K562 (cell line): ENCODE measurements around the gene LCNL1. TPM values are rescaled to one million over a fixed set of nuclear protein-coding genes. Genes with fewer than 3 reads are reported as not detected.

Experiments
- DACH1 ChIP-seq: fragments of 450-650 bp; IDR thresholded peaks from 2 replicates; pipeline ENCODE4 v1.6.1; 2018; ENCODE audit not compliant: partially characterized antibody
- ELF1 ChIP-seq: fragments of 200-800 bp; sonication (Bioruptor generic); IDR thresholded peaks from 2 replicates; pipeline ENCODE4 v1.6.1; 2016; ENCODE audit warnings: missing genetic modification characterization, missing compliant biosample characterization
- FOXM1 ChIP-seq, 2 experiments: fragments of 450-650 bp in 1 of 2; sonication (generic) in 1 of 2; formaldehyde crosslinking in 1 of 2; IDR thresholded peaks; 2 replicates each; pipeline versions ENCODE4 v1.6.1 to v1.9.0; 2017 to 2022; ENCODE audit warnings: low read depth in 2 of 2, mild to moderate bottlenecking in 2 of 2, missing genetic modification reagents in 1 of 2, moderate library complexity in 1 of 2
- HIVEP1 ChIP-seq: fragments of 250-450 bp; sonication (Bioruptor Pico); IDR thresholded peaks from 2 replicates; pipeline ENCODE4 v1.4.0; 2020; ENCODE audit warnings: mild to moderate bottlenecking
- ILK ChIP-seq: fragments of 450-650 bp; IDR thresholded peaks from 2 replicates; pipeline ENCODE4 v1.6.1; 2016; ENCODE audit warnings: missing genetic modification characterization, low read depth, mild to moderate bottlenecking, missing compliant biosample characterization, moderate library complexity, borderline replicate concordance
- JUN ChIP-seq, 2 experiments: sonication (generic) in 1 of 2; formaldehyde crosslinking in 1 of 2; IDR thresholded peaks; 2 replicates each; pipeline versions ENCODE4 v1.6.1 to v1.8.0; 2012 to 2022; ENCODE audit warnings: borderline replicate concordance in 2 of 2, mild to moderate bottlenecking in 2 of 2, improper control_type of control experiment in 1 of 2, low read depth in 1 of 2, low read length in 1 of 2, missing genetic modification reagents in 1 of 2
- NFRKB ChIP-seq: fragments of 450-650 bp; IDR thresholded peaks from 2 replicates; pipeline ENCODE4 v1.6.1; 2016; ENCODE audit warnings: low read depth
- NFYB ChIP-seq: IDR thresholded peaks from 2 replicates; pipeline ENCODE4 v1.6.1; 2011; ENCODE audit warnings: mild to moderate bottlenecking, moderate library complexity; ENCODE audit not compliant: insufficient read length; ENCODE audit errors: extremely low read depth
- PPARD ChIP-seq: fragments of 250-450 bp; sonication (Bioruptor Pico); IDR thresholded peaks from 2 replicates; pipeline ENCODE4 v1.8.0; 2022; ENCODE audit warnings: inconsistent platforms, mild to moderate bottlenecking, moderate library complexity
- SMARCC2 ChIP-seq: fragments of 450-650 bp; IDR thresholded peaks from 2 replicates; pipeline ENCODE4 v1.6.1; 2017; ENCODE audit warnings: antibody characterized with exemption, moderate library complexity, mild to moderate bottlenecking, low read depth
- SRSF3 ChIP-seq: fragments of 200-400 bp; formaldehyde crosslinking; IDR thresholded peaks from 2 replicates; pipeline ENCODE4 v1.6.1; 2016; ENCODE audit warnings: mild to moderate bottlenecking, low read length, moderate library complexity; ENCODE audit not compliant: insufficient read depth
- STAG1 ChIP-seq: sonication (generic); formaldehyde crosslinking; IDR thresholded peaks from 2 replicates; pipeline ENCODE4 v1.5.0; 2020; ENCODE audit warnings: missing genetic modification reagents, borderline replicate concordance
- ZNF584 ChIP-seq: fragments of 200-800 bp; sonication (Bioruptor generic); IDR thresholded peaks from 2 replicates; pipeline ENCODE4 v1.6.1; 2016; ENCODE audit warnings: low read depth, mild to moderate bottlenecking, missing genetic modification characterization, missing compliant biosample characterization
- polyA plus RNA-seq, 8 experiments: library from polyadenylated mRNA; depleted of rRNA in 4 of 8; stranded (reverse) in 5 of 8; unstranded in 3 of 8; fragments of >200 nt; fragmentation: Nextera tagmentation in 2 of 8; fragmentation: Illumina TruSeq in 1 of 8; extraction: Ambion mirVana in 2 of 8; extraction: Trizol in 1 of 8; gene quantifications; 2 replicates each; pipeline versions ENCODE4 v1.2.1 to v1.2.3, GENCODE V29; 2011 to 2014; ENCODE audit warnings: inconsistent platforms in 1 of 8, missing spikeins in 1 of 8
- total RNA-seq, 7 experiments: library from RNA; depleted of rRNA in 6 of 7; stranded (reverse); fragments of >200 nt in 6 of 7; fragmentation: Illumina TruSeq in 2 of 7; extraction: Trizol in 2 of 7; gene quantifications; 2 replicates each; pipeline versions ENCODE4 v1.2.1 to v1.2.3, GENCODE V29; 2011 to 2021; ENCODE audit warnings: low replicate concordance in 1 of 7
- TF ChIP-seq, protein P1 (sequence below): sonication (generic); formaldehyde crosslinking; IDR thresholded peaks from 2 replicates; pipeline ENCODE4 v1.8.0; 2023; ENCODE audit warnings: mild to moderate bottlenecking, missing genetic modification reagents
- TF ChIP-seq, protein P2 (sequence below): sonication (generic); formaldehyde crosslinking; IDR thresholded peaks from 2 replicates; pipeline ENCODE4 v1.8.0; 2023; ENCODE audit warnings: mild to moderate bottlenecking, missing genetic modification reagents
- TF ChIP-seq, protein P3 (sequence below), 2 experiments: fragments of 150-350 bp in 1 of 2; IDR thresholded peaks; 2 replicates each; pipeline ENCODE4 v1.6.1; 2012 to 2016; ENCODE audit warnings: low read depth in 2 of 2, low read length in 2 of 2, mild to moderate bottlenecking in 1 of 2, moderate library complexity in 1 of 2

Gene LCNL1
- total and polyA plus RNA-seq, 9 of the 15 experiments (the other 6 are each of a cell fraction or from before 2014, with no cell fraction given): 0.04 to 0.16 (median 0.04) TPM; not detected in 4

DNA sequence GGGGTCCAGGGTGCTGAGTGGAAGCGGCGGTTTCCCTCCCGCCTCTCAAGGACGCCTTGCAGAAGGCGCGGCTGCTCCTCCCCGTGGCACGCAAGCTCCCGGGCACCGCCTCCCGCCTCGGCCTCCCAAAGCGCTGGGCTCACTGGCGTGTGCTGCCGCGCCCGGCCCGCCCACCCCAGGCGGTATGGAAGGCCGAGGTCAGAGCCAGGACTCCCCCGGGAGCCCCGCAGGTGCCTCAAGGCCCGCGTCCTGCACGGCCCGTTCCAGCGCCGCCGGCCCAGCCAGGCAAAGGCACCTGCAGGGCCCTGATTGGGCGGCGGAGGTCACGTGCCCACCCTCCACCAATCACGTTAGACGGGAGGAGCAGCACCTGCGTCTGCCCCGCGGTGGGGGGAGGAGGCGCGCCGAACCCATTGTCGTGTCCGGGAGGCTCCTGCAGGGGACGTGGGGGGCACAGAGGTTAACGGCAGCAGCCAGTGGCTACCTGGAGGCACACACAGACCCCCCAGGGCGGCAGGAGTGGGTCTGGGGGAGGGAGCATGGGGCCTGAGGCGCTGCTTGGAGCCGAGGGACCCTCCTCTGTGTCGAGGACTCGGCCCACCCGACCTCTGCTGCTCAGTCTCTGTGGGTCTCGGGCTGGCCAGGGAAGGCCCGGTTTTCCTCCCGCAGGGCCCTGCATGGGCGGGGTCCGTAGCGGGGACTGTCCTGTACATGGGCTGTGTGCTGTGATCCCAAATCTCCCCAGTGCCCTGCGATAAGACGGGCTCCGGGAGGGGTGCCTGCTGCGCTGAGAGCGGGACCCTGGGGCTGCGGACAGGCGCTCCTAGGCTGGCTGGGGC, 32.8 kb upstream of the LCNL1 start (continued):
- TF ChIP-seq JUN (IDR thresholded peaks at IDR 0.05; ENCODE audit: borderline replicate concordance, low read depth, low read length) (peak; percentile 43; the same call in 1 of the 2 replicates), JUN (CRISPR knock-in tag; IDR thresholded peaks at IDR 0.05; ENCODE audit: borderline replicate concordance) (no peak), DACH1 (no peak), STAG1 (CRISPR knock-in tag) (no peak), NFRKB (no peak), FOXM1 (IDR thresholded peaks at IDR 0.05; ENCODE audit: low read depth) (no peak), FOXM1 (CRISPR knock-in tag; IDR thresholded peaks at IDR 0.05; ENCODE audit: low read depth) (no peak), PPARD (CRISPR knock-in tag) (no peak), SRSF3 (no peak), ILK (no peak), SMARCC2 (no peak), ZNF584 (no peak), HIVEP1 (CRISPR knock-in tag) (no peak), NFYB (peak; percentile 95), ELF1 (tag) (no peak)
- TF ChIP-seq, protein P1, sequence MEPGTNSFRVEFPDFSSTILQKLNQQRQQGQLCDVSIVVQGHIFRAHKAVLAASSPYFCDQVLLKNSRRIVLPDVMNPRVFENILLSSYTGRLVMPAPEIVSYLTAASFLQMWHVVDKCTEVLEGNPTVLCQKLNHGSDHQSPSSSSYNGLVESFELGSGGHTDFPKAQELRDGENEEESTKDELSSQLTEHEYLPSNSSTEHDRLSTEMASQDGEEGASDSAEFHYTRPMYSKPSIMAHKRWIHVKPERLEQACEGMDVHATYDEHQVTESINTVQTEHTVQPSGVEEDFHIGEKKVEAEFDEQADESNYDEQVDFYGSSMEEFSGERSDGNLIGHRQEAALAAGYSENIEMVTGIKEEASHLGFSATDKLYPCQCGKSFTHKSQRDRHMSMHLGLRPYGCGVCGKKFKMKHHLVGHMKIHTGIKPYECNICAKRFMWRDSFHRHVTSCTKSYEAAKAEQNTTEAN: no peak
- TF ChIP-seq, protein P2, sequence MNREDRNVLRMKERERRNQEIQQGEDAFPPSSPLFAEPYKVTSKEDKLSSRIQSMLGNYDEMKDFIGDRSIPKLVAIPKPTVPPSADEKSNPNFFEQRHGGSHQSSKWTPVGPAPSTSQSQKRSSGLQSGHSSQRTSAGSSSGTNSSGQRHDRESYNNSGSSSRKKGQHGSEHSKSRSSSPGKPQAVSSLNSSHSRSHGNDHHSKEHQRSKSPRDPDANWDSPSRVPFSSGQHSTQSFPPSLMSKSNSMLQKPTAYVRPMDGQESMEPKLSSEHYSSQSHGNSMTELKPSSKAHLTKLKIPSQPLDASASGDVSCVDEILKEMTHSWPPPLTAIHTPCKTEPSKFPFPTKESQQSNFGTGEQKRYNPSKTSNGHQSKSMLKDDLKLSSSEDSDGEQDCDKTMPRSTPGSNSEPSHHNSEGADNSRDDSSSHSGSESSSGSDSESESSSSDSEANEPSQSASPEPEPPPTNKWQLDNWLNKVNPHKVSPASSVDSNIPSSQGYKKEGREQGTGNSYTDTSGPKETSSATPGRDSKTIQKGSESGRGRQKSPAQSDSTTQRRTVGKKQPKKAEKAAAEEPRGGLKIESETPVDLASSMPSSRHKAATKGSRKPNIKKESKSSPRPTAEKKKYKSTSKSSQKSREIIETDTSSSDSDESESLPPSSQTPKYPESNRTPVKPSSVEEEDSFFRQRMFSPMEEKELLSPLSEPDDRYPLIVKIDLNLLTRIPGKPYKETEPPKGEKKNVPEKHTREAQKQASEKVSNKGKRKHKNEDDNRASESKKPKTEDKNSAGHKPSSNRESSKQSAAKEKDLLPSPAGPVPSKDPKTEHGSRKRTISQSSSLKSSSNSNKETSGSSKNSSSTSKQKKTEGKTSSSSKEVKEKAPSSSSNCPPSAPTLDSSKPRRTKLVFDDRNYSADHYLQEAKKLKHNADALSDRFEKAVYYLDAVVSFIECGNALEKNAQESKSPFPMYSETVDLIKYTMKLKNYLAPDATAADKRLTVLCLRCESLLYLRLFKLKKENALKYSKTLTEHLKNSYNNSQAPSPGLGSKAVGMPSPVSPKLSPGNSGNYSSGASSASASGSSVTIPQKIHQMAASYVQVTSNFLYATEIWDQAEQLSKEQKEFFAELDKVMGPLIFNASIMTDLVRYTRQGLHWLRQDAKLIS (CRISPR knock-in tag): no peak
- TF ChIP-seq, protein P3, sequence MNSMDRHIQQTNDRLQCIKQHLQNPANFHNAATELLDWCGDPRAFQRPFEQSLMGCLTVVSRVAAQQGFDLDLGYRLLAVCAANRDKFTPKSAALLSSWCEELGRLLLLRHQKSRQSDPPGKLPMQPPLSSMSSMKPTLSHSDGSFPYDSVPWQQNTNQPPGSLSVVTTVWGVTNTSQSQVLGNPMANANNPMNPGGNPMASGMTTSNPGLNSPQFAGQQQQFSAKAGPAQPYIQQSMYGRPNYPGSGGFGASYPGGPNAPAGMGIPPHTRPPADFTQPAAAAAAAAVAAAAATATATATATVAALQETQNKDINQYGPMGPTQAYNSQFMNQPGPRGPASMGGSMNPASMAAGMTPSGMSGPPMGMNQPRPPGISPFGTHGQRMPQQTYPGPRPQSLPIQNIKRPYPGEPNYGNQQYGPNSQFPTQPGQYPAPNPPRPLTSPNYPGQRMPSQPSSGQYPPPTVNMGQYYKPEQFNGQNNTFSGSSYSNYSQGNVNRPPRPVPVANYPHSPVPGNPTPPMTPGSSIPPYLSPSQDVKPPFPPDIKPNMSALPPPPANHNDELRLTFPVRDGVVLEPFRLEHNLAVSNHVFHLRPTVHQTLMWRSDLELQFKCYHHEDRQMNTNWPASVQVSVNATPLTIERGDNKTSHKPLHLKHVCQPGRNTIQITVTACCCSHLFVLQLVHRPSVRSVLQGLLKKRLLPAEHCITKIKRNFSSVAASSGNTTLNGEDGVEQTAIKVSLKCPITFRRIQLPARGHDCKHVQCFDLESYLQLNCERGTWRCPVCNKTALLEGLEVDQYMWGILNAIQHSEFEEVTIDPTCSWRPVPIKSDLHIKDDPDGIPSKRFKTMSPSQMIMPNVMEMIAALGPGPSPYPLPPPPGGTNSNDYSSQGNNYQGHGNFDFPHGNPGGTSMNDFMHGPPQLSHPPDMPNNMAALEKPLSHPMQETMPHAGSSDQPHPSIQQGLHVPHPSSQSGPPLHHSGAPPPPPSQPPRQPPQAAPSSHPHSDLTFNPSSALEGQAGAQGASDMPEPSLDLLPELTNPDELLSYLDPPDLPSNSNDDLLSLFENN (IDR thresholded peaks at IDR 0.05; ENCODE audit: low read depth in 2 of 2, low read length in 2 of 2): no peak
